CD4-positive, alpha-beta T cell treated with Interleukin-2 at 100 ng/mL for 4 hours (primary cell): Measurements from ENCODE around the gene OR9I1.

ENCODE experiments used
- DNase-seq: peaks from one replicate; pipeline ENCODE4 v3.0.0-alpha.2; 2020; ENCODE audit warnings: low spot score

OR9I1 gene, protein sequence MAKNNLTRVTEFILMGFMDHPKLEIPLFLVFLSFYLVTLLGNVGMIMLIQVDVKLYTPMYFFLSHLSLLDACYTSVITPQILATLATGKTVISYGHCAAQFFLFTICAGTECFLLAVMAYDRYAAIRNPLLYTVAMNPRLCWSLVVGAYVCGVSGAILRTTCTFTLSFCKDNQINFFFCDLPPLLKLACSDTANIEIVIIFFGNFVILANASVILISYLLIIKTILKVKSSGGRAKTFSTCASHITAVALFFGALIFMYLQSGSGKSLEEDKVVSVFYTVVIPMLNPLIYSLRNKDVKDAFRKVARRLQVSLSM

GRCh38 chr11:58125469-58125868 lies at the start of gene OR9I1:
OR9I1 (minus strand) TSS chr11:58125530; CDS start chr11:58119444, 6,086 bp downstream.
- no peak for DNase-seq

GRCh38 chr11:58165504-58166106 lies 40.3 kb upstream of the OR9I1 start:
- no peak for DNase-seq

DNA sequence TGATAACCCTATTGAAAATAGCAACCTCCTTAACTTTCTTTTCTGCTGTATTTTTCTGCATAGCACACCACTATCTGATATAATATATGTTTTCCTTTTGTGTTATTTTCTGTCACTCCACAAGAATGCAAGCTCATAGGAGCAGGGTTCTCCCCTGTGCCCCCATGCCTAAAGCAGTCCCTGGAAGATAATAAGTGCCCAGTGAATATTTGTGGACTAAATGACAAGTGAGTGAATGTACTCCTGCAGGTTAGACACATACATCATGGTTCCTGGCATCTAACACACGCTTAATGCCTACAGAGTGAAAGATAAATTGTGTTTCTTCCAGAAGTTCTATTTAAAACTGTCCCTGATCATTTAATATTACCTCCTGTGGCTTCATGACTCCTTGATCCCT lies 39.7 kb upstream of the OR9I1 start:
- no peak for DNase-seq

- no peak for DNase-seq
Observed at GRCh38 chr11:58164389-58164788, 39.1 kb upstream of the OR9I1 start.

DNA sequence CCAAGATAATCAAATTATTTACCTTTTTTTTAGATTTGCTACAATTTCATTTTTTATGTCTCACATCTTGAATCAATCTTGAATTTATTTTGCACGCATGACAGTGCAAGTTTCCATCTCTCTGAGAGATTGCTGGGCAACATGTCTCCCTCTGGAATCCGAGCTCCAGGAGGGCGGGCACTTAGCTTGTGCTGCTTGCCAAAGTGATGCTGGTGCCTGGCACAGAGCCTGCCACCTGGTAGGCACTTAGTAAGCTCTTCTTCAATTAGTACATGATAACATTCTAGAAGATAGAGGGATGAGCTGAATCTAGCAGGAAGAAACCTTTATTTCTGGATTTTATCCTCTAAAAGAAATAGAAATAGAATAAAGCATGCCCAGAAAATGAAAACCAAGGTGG lies 27.5 kb upstream of the OR9I1 start:
- DNase-seq: no peak

GRCh38 chr11:58142761-58143160 lies 17.4 kb upstream of the OR9I1 start:
- DNase-seq: no peak

DNA sequence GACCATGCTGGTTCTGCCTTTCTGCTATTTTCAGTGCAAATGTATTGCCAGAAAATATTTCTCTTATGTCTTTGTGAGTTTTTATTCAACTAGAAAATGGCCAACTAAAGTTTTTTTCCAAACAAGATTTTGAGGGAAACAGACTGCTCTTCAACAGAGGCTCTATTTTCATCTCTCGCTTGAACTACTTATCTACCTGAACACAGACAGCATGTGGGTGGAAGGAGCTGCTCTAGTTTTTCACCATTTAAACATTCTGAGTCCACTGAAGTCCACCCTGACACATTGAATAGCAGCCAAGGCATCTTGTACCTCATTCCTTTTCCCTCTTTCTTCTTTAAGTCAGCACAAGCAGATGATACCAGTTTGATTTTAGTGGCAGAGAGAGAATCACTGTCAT lies 9.8 kb upstream of the OR9I1 start:
- DNase-seq: no peak

GRCh38 chr11:58134151-58134550 lies 8.8 kb upstream of the OR9I1 start:
- DNase-seq: no peak

DNA sequence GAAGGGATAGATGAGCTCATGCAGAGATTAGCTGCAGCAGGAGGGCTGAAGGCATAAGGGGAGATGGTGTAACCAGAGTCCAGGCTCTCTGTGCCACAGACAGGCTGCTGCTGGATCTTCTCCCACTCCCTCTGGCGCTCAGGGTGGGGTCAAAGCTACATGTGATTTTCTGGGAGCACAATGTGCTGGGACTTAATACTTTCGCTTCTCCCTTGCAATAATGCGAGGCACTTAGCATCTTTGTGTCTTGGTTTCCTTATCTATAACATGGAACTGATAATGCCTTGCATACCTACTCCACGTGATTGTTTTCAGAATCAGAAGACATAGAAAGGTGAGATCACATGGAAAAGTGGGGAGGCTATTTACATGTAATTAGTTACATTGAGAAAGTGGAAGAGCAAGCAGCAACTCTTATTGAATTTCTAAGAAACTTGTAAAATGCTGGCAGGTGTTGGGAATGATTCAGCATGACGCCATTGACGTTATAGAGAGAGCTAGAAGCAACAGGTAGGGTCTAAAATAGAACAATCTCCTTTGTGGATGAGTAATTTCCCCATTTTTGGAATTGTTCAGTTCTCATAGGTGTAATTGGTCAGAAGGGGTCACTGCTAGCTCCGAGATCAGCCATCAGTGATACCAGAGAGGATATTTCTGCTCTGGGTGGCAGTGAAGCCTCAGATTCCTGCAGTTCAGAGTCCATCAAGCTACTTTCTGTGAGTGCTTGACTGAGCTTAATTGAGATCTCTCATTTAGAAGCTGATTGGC lies 8.2 kb upstream of the OR9I1 start:
- no peak for DNase-seq

- no peak for DNase-seq
Observed at GRCh38 chr11:58127350-58127749, 2.0 kb upstream of the OR9I1 start.

DNA sequence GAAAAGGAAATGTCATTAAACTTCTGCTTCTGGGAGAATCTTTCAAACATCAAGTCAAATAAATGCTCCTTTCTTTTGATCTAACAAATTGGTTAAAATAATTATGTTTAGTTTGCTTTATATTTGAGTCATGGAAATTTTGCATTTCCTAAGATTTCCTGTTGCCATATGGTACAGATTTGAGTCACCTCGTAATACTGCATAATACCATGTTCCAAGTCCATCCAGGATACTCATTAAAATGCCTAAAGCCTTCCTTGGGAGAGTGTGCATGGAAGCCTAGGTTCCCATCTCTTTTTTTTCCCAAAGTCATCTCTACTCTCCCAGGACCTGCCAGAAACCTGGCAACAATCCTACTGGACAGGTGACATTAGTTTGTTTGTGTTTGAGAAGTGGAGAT lies 4.2 kb downstream of the OR9I1 start:
- DNase-seq: no peak

DNA sequence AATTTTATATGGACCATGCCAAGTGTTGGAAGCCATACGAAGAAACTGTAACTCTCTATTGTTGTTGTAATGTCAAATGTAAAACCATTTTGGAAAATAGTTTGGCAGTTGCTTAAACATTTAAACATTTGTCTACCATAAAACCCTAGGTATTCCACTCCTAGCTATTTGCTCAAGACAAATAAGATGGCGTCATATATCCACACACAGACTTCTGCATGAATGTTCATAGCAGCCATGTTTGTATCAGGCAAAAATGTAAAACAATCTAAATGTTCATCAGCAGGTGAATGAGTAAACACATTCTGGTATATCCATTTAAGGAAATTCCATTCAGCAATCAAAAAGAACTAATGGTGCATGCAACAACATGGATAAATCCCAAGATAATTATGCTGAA lies 27.9 kb downstream of the OR9I1 start:
- no peak for DNase-seq

DNA sequence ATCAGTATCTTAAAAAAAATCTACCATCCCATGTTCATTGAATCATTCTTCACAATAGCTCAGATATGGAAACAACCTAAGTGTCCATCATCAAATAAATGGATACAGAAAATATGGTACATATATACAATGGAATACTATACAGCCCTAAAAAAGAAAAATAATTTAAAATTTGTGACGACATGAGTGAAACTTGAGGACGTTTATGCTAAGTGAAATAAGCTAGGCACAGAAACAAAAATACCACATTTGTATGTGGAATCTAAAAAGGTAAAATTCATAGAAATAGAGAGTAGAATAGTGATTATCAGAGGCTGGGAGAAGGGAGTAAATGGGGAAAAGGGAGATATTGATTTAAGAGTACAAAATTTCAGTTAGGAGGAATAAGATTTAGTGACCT lies 38.8 kb downstream of the OR9I1 start:
- DNase-seq: no peak

- no peak for DNase-seq
Observed at GRCh38 chr11:58075781-58076180, 49.5 kb downstream of the OR9I1 start.

GRCh38 chr11:58070585-58070984 lies 54.7 kb downstream of the OR9I1 start:
- no peak for DNase-seq

- no peak for DNase-seq
Observed at GRCh38 chr11:58068655-58069054, 56.7 kb downstream of the OR9I1 start.

DNA sequence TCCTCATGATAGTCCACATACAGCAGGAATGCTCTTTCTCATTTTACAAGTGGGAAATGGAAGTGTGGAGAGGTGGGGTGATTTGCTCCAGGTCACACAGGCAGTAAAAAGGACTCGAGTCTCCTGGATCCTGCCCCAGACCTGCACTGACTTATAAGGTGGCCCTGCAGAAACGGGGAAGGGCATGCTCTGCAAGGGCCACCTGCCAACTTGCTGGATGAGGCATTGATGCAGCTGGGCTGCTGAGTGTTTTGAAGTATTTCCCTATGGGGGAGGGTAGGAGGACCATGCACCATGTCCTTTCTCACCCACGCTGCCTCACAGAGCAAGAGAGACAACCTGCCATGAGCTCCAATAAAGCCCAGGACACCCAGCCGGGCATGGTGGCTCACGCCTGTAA lies 57.6 kb downstream of the OR9I1 start:
- no peak for DNase-seq
